HG02885 (cell line): ENCODE data around the gene THSD7B.
"Not testable (repeated sequence)": the region's sequence is repeated elsewhere in the genome, so short reads cannot be mapped to it uniquely, and the experiment has no call there.

ENCODE experiments used
- ATAC-seq: cut with Tn5 transposase; IDR thresholded peaks from one replicate; pipeline ENCODE4 v1.9.1; 2021; ENCODE audit warnings: mild to moderate bottlenecking; ENCODE audit not compliant: unreplicated experiment, poor library complexity

The THSD7B gene

DNA sequence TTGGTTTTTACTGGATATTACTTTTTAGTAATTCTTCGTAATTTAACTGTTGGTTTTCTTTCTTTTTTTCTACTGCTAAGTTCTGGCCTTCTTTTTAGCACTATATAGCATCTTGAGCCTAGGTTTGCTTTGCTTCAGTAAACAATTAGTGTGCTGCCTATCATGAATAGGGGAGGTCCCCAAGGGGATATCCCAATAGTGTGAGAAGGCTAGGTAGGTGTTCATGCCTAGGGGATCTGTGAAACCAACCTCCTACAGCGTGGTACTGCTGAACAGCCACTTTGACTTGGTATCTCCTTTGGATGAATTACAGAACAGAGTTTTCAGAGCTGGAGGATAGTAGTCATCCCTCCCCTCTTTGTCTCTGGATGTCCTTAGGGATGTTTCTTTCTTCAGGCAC lies 888.7 kb downstream of the THSD7B start:
- ATAC-seq: no peak

DNA sequence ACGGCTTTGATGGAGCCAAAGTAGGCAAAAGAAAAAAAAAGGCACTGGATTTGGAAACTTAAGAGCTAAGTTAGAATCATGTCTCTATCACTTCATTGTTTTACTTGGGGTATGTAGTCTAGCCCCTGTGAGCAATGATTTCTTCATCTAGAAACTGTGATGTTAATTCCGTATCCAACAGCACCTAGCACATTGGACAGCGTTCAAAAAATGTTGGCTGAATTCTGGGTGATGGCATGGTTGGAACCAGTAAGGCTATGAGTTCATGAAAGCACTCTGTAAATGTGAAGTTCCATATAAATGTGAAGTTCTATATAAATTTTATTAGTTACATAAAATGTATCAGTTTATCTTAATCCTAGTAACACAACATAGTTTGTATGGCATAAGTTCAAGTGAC lies 890.5 kb downstream of the THSD7B start:
- ATAC-seq: no peak

DNA sequence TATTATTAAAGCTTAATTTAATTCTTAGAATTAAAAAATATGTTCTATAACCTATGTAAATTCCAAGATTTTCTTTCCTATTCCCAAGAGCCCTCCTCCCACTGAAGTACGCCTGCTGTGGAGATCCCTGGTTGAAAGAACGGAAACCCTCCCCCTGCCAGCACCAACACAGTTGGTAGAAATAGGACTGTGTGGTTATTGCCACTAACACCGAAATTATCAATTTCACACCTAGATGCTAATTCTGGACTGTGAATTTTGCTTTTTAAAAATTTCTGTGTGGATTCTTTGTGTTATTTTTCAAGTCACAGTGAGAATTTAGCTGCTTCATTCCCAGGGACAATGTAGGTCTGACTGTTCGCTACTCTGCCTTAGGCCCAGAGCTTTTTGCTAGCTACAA lies 893.1 kb downstream of the THSD7B start:
- ATAC-seq: no peak

DNA sequence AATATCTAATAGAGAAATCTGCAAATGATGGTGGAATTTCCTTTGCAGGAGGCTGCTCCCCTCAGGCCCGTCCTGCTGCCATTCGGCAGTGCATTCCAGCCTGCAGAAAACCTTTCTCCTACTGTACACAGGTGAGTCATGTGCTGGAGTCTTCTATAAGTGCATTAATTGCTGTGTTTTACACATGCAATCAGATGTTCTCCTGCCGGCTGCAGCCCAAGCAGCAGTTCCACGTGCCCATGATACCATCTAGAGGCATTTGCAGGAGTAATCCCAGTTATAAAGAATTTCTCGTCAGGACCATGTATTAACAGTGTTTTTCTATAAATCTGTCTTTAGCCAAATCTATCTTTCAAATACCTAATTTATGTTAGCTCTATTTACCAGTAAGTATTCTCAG lies 894.3 kb downstream of the THSD7B start:
- no peak for ATAC-seq

GRCh38 chr2:137670111-137670510 lies 904.8 kb downstream of the THSD7B start:
- ATAC-seq: no peak

GRCh38 chr2:137672989-137673552 lies 907.7 kb downstream of the THSD7B start:
- no peak for ATAC-seq

- no peak for ATAC-seq
Measured at GRCh38 chr2:137674991-137675390, 909.6 kb downstream of the THSD7B start.

- ATAC-seq: no peak
Measured at GRCh38 chr2:137675584-137676327, 910.4 kb downstream of the THSD7B start.

DNA sequence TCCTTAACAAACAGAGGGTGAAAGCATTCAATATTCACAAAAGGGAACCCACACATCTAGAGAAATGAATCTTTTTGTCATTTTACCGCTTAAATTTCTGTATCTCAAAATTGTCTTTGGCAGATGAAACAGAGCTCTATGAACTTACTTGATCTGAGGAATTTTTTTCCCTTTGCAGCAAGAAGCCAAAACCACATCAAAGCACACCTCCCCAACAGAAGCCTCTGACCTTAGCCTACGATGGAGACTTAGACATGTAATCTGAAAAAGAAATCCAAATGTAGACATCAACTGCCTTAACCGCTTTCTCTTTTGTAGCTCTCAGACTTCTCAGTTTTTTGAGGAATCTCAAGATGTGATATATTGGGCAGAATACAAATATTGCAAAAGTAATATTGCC lies 911.0 kb downstream of the THSD7B start:
- ATAC-seq: no peak

GRCh38 chr2:137677466-137677865 lies 912.1 kb downstream of the THSD7B start:
- no peak for ATAC-seq

GRCh38 chr2:137689549-137689948 lies 924.2 kb downstream of the THSD7B start:
- ATAC-seq: no peak

GRCh38 chr2:137693534-137693933 lies 928.2 kb downstream of the THSD7B start:
- ATAC-seq: no peak

- ATAC-seq: no peak
Measured at GRCh38 chr2:137696916-137697315, 931.6 kb downstream of the THSD7B start.

DNA sequence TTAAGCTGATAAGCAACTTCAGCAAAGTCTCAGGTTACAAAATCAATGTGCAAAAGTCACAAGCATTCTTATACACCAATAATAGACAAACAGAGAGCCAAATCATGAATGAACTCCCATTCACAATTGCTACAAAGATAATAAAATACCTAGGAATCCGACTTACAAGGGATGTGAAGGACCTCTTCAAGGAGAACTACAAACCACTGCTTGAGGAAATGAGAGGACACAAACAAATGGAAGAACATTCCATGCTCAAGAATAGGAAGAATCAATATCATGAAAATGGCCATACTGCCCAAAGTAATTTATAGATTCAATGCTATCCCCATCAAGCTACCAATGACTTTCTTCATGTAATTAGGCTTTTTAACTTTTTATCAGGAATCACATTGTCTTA lies 934.9 kb downstream of the THSD7B start:
- not testable (repeated sequence) for ATAC-seq

DNA sequence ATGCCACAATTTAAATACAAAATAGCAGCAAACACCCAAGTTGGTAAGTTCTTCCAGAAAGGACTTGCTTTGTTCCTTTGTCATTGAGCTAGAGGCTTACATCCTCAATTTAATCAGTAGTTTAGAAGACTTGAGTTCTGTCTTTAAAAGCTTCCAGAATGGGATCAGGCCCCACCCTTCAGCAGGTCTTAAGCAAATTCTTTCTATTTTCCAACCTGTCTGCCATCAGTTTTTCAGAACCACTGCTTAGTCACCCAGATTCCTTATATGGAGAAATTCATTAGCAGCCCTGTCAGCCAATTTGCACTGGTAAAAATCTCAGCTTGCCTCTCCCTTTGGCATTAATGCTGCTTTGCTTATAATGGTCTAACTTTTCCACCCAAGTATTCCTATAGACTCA lies 935.3 kb downstream of the THSD7B start:
- ATAC-seq: no peak

DNA sequence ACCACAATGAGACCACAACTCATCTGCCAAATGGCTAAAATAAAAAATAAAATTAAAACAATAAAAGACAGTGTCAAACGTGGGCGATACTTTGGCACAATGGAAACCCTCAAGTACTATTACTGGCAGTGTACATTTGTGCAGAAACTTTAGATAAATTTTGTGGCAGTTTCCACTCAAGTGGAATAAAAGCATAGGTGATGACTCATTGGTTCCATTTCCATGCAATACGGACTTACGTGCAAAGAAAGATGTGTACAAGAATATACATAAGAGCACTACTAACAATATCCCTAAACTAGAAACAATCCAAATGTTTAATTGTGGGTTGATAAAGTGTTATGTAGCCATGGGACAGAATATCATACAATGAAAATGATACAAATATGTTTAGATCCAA lies 940.0 kb downstream of the THSD7B start:
- ATAC-seq: no peak

DNA sequence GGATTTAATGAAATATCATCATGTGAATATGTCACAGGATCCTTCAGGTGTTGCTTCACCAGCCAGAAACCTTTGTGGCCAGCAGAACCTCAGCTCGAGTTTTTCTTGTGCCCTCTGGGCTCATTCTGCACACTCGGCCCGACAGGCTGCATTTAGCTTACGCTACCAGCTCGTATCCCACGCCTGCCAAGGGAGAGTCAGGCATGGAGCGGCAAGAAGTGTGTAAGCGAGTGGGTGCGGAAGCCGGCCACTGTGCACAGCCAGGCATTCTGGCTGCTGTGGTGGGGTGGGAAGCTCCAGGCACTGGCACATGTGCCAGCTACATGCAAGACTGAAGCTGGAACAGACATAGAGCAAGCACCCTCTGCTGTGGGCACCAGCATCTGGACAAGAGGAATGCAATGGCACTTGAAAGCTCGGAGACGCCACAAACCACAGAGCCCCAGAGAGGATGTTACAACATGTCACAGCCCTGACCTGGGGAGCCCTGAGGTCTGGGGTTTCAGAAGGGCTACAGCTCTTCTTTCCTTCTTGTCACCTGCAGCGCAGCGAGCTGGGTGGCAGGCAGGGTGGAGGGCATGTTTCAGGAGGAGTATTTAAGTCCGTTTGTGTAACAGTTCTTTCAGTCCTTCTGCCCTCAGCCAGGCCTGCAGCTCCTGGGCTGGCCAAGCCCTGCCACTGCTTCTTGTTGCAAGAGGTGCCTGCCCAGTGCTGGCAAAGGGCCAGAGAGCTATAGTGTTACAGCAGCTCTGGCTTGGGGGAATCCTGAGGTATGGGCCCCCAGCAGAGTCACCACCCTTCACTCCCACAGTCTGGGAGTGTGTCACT lies 941.7 kb downstream of the THSD7B start:
- ATAC-seq: no peak

- ATAC-seq: no peak
Measured at GRCh38 chr2:137708311-137708710, 943.0 kb downstream of the THSD7B start.

DNA sequence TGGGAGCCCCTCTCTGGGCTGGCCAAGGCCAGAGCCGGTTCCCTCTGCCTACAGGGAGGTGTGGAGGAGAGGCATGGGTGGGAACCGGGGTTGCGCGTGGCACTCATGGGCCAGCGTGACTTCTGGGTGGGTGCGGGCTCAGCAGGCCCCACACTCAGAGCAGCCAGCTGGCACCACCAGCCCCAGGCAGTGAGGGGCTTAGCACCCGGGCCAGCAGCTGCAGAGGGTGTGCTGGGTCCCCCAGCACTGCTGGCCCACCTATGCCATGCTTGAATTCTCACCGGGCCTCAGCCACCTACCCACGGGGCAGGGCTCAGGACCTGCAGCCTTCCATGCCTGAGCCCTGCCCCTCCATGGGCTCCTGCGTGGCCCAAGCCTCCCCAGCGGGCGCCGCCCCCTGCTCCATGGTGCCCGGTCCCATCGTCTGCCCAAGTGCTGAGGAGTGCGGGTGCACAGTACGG lies 950.4 kb downstream of the THSD7B start:
- no peak for ATAC-seq

DNA sequence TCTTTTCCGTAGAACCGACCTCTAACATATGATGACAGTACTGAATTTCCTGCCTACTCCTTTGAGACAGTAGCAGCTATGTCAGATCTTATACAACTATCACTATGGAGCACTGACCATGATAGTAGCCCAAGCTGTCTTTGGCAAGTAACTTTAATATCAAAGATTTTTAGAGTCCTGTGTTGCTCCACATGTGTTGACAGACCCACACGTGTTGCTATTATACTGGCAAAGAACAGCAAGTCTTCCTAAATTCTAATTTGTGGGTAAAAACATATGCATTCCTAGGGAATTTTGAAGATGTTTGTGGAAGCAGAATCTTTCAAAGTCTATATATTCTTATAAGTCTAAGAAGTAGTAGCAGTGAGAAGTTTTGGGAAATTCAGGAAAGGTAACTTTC lies 953.4 kb downstream of the THSD7B start:
- no peak for ATAC-seq

DNA sequence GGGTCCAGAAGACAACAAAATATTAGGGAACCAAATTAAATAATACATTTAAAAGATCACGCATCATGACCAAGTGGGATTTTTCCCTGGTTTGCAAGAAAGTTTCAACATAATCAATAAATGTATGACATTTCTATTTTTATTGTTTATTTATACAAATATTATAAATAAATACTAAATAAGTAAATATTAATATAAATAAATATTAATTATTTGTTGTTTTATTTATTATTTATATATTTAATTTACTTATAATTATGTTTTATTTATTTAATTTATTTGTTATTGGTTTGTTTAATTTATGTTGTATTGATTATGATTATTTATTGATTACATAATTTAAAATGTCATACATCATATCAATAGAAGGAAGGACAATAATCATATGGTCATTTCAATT lies 956.4 kb downstream of the THSD7B start:
- no peak for ATAC-seq
